Esophagus squamous epithelium (tissue), 4 donors: Measurements from ENCODE around the gene HM13.

Experiments
- CTCF ChIP-seq, 6 experiments: fragments of 450-650 bp in 4 of 6; fragments of 200-600 bp in 2 of 6; sonication (generic) in 2 of 6; IDR thresholded peaks; one replicate each; pipeline ENCODE4 v1.5.1; 2016 to 2019; ENCODE audit warnings: antibody characterized with exemption in 6 of 6, mild to moderate bottlenecking in 4 of 6, moderate library complexity in 4 of 6
- POLR2A ChIP-seq, 4 donors: fragments of 450-650 bp; IDR thresholded peaks; one replicate each; pipeline ENCODE4 v1.6.1; 2017; ENCODE audit warnings: antibody characterized with exemption in 4 of 4, mild to moderate bottlenecking in 4 of 4, moderate library complexity in 3 of 4

- TF ChIP-seq POLR2A (IDR thresholded peaks at IDR 0.05) (peak in 1 of 4 donors; percentile 34), CTCF (IDR thresholded peaks at IDR 0.05) (no peak)
Observed at GRCh38 chr20:31606804-31607639, 92.8 kb downstream of the HM13 start.
